ENCODE data around the gene NEURL1B.

The NEURL1B gene

GRCh38 chr5:172630082-172630481, 11.0 kb upstream of the NEURL1B start:
- intact Hi-C loops (cut with DNase I), result no loop called here
- DNase-seq, result no peak

GRCh38 chr5:172630482-172630881, 10.6 kb upstream of the NEURL1B start:
- intact Hi-C loops (cut with DNase I), result no loop called here
- DNase-seq, result peak in 3 of 42 donors; percentile 1 to 15 (median 3)

GRCh38 chr5:172630986-172631385, 10.1 kb upstream of the NEURL1B start:
- DNase-seq, result peak in 3 of 42 donors; percentile 7 to 33 (median 16)
- intact Hi-C loops (cut with DNase I), result no loop called here

GRCh38 chr5:172632346-172633092, 8.5 kb upstream of the NEURL1B start:
- peak in 3 of 42 donors; percentile 0 to 32 (median 12) for DNase-seq
- intact Hi-C loops (cut with DNase I), result no loop called here

- DNase-seq, result peak in 1 of 42 donors; percentile 15
- intact Hi-C loops (cut with DNase I), result no loop called here
Observed at GRCh38 chr5:172633403-172633970, 7.6 kb upstream of the NEURL1B start.

- DNase-seq, result peak in 1 of 42 donors; percentile 12
- intact Hi-C loops (cut with DNase I), result no loop called here
Observed at GRCh38 chr5:172634106-172634899, 6.8 kb upstream of the NEURL1B start.

- peak in 2 of 42 donors; percentile 1 to 21 for DNase-seq
- intact Hi-C loops (cut with DNase I), result no loop called here
Observed at GRCh38 chr5:172635038-172635437, 6.0 kb upstream of the NEURL1B start.

- peak in 4 of 42 donors; percentile 1 to 11 (median 6) for DNase-seq
- intact Hi-C loops (cut with DNase I), result no loop called here
Observed at GRCh38 chr5:172636279-172637050, 4.6 kb upstream of the NEURL1B start.

- intact Hi-C loops (cut with DNase I), result no loop called here
- DNase-seq, result peak in 3 of 42 donors; percentile 1 to 18 (median 3)
Observed at GRCh38 chr5:172637110-172637580, 3.9 kb upstream of the NEURL1B start.

GRCh38 chr5:172637740-172638139, 3.3 kb upstream of the NEURL1B start:
- DNase-seq, result peak in 1 of 42 donors; percentile 8
- intact Hi-C loops (cut with DNase I), result no loop called here

- intact Hi-C loops (cut with DNase I), result no loop called here
- peak in 2 of 42 donors; percentile 6 to 7 for DNase-seq
Observed at GRCh38 chr5:172638209-172638768, 2.8 kb upstream of the NEURL1B start.

GRCh38 chr5:172640139-172640538, 924 bp upstream of the NEURL1B start:
- DNase-seq, result peak in 1 of 42 donors; percentile 13
- intact Hi-C loops (cut with DNase I), result no loop called here

GRCh38 chr5:172641359-172642050, 442 bp downstream of the NEURL1B start:
- intact Hi-C loops (cut with DNase I), result no loop called here
- peak in 38 of 42 donors; percentile 15 to 62 (median 32) for DNase-seq

- no peak for DNase-seq
- intact Hi-C loops (cut with DNase I), result no loop called here
Observed at GRCh38 chr5:172642051-172642409, 967 bp downstream of the NEURL1B start.

- DNase-seq, result no peak
- intact Hi-C loops (cut with DNase I), result no loop called here
Observed at GRCh38 chr5:172642486-172642885, 1.4 kb downstream of the NEURL1B start.

GRCh38 chr5:172642926-172643871, 2.1 kb downstream of the NEURL1B start:
- DNase-seq, result no peak
- intact Hi-C loops (cut with DNase I), result no loop called here

GRCh38 chr5:172644266-172644665, 3.2 kb downstream of the NEURL1B start:
- DNase-seq, result no peak
- intact Hi-C loops (cut with DNase I), result no loop called here
